ENCODE measurements around the gene ESYT3.

DNA sequence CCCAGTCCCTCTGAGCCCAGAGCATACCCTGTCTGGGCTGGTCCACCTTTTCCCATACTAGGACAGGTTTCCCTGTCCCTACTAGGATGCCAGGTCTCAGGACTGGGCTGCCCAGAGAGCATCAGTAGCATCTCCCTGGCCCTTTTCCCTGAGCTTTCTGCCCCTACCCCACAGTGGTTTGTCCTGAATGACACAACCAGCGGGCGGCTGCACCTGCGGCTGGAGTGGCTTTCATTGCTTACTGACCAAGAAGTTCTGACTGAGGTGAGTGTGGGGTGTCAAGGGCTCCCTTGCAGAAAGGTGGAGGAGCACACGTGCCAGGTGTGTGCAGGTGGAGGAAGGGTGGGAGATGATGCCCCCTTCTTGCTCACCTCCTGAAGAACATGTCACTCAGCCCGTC lies 33.5 kb downstream of the ESYT3 start:
- TF ChIP-seq, protein P1, sequence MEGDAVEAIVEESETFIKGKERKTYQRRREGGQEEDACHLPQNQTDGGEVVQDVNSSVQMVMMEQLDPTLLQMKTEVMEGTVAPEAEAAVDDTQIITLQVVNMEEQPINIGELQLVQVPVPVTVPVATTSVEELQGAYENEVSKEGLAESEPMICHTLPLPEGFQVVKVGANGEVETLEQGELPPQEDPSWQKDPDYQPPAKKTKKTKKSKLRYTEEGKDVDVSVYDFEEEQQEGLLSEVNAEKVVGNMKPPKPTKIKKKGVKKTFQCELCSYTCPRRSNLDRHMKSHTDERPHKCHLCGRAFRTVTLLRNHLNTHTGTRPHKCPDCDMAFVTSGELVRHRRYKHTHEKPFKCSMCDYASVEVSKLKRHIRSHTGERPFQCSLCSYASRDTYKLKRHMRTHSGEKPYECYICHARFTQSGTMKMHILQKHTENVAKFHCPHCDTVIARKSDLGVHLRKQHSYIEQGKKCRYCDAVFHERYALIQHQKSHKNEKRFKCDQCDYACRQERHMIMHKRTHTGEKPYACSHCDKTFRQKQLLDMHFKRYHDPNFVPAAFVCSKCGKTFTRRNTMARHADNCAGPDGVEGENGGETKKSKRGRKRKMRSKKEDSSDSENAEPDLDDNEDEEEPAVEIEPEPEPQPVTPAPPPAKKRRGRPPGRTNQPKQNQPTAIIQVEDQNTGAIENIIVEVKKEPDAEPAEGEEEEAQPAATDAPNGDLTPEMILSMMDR (conservative IDR thresholded peaks at IDR 0.05) = no peak
- no peak for TF ChIP-seq EZH2 (IDR thresholded peaks at IDR 0.05; ENCODE audit: low read depth)

Data from PC-9 (cell line).